PC-9 (cell line): ENCODE measurements around the gene RASSF4. TPM values are rescaled to one million over a fixed set of nuclear protein-coding genes. Genes with fewer than 3 reads are reported as not detected.

Experiments
- BruUV-seq: library from RNA; stranded (reverse); fragments of 400-500 nt; replicated peaks from 2 replicates; lab custom pipeline; 2021; lab: Mats Ljungman, UMichigan
- CTCF ChIA-PET: fragments of 300-600 bp; sonication (Branson Sonifier 250); formaldehyde crosslinking; loops from one replicate; lab custom pipeline; 2022; ENCODE audit warnings: antibody characterized with exemption; lab: Charles Lee
- POLR2A ChIA-PET: fragments of 300-600 bp; sonication (Branson Sonifier 250); formaldehyde crosslinking; loops from one replicate; lab custom pipeline; 2022; ENCODE audit warnings: antibody characterized with exemption; ENCODE audit not compliant: unreplicated experiment; lab: Charles Lee
- DNase-seq, 2 experiments: peaks; one replicate each; pipeline versions ENCODE4 v3.0.0 to v3.0.0-alpha.2; 2015 to 2022; ENCODE audit warnings: mixed read lengths in 1 of 2
- H2AFZ ChIP-seq: fragments of 200-600 bp; sonication (generic); 2 replicates; pipeline ENCODE4 v1.8.1; 2017; ENCODE audit warnings: antibody characterized with exemption
- H3F3A ChIP-seq: fragments of 200-600 bp; sonication (generic); 2 replicates; pipeline ENCODE4 v1.8.1; 2017; ENCODE audit warnings: antibody characterized with exemption, mild to moderate bottlenecking, low read depth; ENCODE audit not compliant: insufficient read depth
- H3K27ac ChIP-seq: fragments of 200-600 bp; sonication (generic); 2 replicates; pipeline ENCODE4 v1.6.1; 2016; ENCODE audit warnings: mixed run types
- H3K27me3 ChIP-seq: fragments of 200-600 bp; sonication (generic); 2 replicates; pipeline ENCODE4 v1.6.1; 2016; ENCODE audit warnings: low read depth, mixed run types; ENCODE audit not compliant: insufficient read depth
- H3K36me3 ChIP-seq: fragments of 200-600 bp; sonication (generic); 2 replicates; pipeline ENCODE4 v1.6.1; 2016; ENCODE audit warnings: low read depth, mixed run types
- H3K4me1 ChIP-seq: fragments of 200-600 bp; sonication (generic); replicated peaks from 2 replicates; pipeline ENCODE4 v1.6.1; 2016; ENCODE audit warnings: mixed run types; ENCODE audit not compliant: insufficient read depth
- H3K4me2 ChIP-seq: fragments of 200-600 bp; sonication (generic); 2 replicates; pipeline ENCODE4 v1.6.1; 2017; ENCODE audit warnings: mixed run types
- H3K4me3 ChIP-seq: fragments of 200-600 bp; sonication (generic); 2 replicates; pipeline ENCODE4 v1.6.1; 2016; ENCODE audit warnings: mixed run types
- H3K79me2 ChIP-seq: fragments of 200-600 bp; sonication (generic); 2 replicates; pipeline ENCODE4 v1.6.1; 2017; ENCODE audit warnings: low read depth, mixed run types
- H3K9me2 ChIP-seq: fragments of 200-600 bp; sonication (generic); 2 replicates; pipeline ENCODE4 v1.8.1; 2017; ENCODE audit warnings: mild to moderate bottlenecking; ENCODE audit not compliant: insufficient read depth
- H3K9me3 ChIP-seq: fragments of 200-600 bp; sonication (generic); 2 replicates; pipeline ENCODE4 v1.8.1; 2016; ENCODE audit warnings: low read depth; ENCODE audit not compliant: insufficient read depth
- H4K20me1 ChIP-seq: fragments of 200-600 bp; sonication (generic); 2 replicates; pipeline ENCODE4 v1.8.1; 2017; ENCODE audit not compliant: insufficient read depth
- CTCF ChIP-seq: fragments of 200-600 bp; sonication (generic); conservative IDR thresholded peaks from 2 replicates; pipeline ENCODE4 v1.6.1; 2017; ENCODE audit warnings: mixed run types, antibody characterized with exemption, mild to moderate bottlenecking, moderate library complexity
- EZH2 ChIP-seq: fragments of 200-600 bp; sonication (generic); IDR thresholded peaks from 2 replicates; pipeline ENCODE4 v1.8.0; 2017; ENCODE audit warnings: antibody characterized with exemption, low read depth
- intact Hi-C: fragments of 100-400 bp; cut with micrococcal nuclease; formaldehyde crosslinking; loops from one replicate; pipeline ENCODE4 v1.10.0; 2022; ENCODE audit not compliant: unreplicated experiment
- total RNA-seq: library from RNA; stranded (reverse); gene quantifications from 2 replicates; pipeline ENCODE4 v1.2.3, GENCODE V29; 2021

RASSF4 gene
- total RNA-seq, 1 experiment from 2014 or later = 6.5 TPM

GRCh38 chr10:44938956-44939355, 20.6 kb upstream of the RASSF4 start:
- TF ChIP-seq EZH2 = no peak
- no peak for TF ChIP-seq CTCF
- Histone ChIP-seq H3F3A (no peaks in the 10 kb centered on the region), H3K36me3 (no peaks in the 10 kb centered on the region), H3K9me3 (0 out of 2 replicates have a peak, but pooled peaks cover 10% of the 10 kb centered on the region), H3K4me2 (no peak overlapping the region), H3K9me2 (no peaks in the 10 kb centered on the region), H4K20me1 (no peaks in the 10 kb centered on the region; the same call in 1 of the 2 replicates), H2AFZ (no peak overlapping the region), H3K4me3 (no peak overlapping the region), H3K27ac (no peak overlapping the region), H3K79me2 (no peaks in the 10 kb centered on the region), H3K27me3 (no peaks in the 10 kb centered on the region), H3K4me1 (no peaks in the 10 kb centered on the region)
- CTCF ChIA-PET = no interaction called here
- no peak for DNase-seq
- POLR2A ChIA-PET = no interaction called here
- BruUV-seq = no TSS peak
- intact Hi-C loops = no loop called here

- H3K4me1 ChIP-seq = no peaks in the 10 kb centered on the region
- H4K20me1 ChIP-seq = no peaks in the 10 kb centered on the region; the same call in 1 of the 2 replicates
- no peak overlapping the region for H3K4me3 ChIP-seq
- TF ChIP-seq CTCF = no peak
- no peak for TF ChIP-seq EZH2
- H3K27ac ChIP-seq = no peak overlapping the region
- ChIA-PET CTCF (no interaction called here), POLR2A (no interaction called here)
- no TSS peak for BruUV-seq
- intact Hi-C loops = no loop called here
- no peak overlapping the region for H3K4me2 ChIP-seq
- no peaks in the 10 kb centered on the region for H3K9me2 ChIP-seq
- no peaks in the 10 kb centered on the region for H3F3A ChIP-seq
- DNase-seq = no peak
- H2AFZ ChIP-seq = no peak overlapping the region
- H3K79me2 ChIP-seq = no peaks in the 10 kb centered on the region
- no peaks in the 10 kb centered on the region for H3K36me3 ChIP-seq
- H3K9me3 ChIP-seq = peaks cover 15% of the 10 kb centered on the region; the same call in 1 of the 2 replicates
- H3K27me3 ChIP-seq = no peaks in the 10 kb centered on the region
Measured at GRCh38 chr10:44939691-44940401, 19.8 kb upstream of the RASSF4 start.

GRCh38 chr10:44944354-44944753, 15.2 kb upstream of the RASSF4 start:
- H3F3A ChIP-seq = no peaks in the 10 kb centered on the region
- no peaks in the 10 kb centered on the region for H3K27me3 ChIP-seq
- H3K9me3 ChIP-seq = peaks cover 15% of the 10 kb centered on the region; the same call in 1 of the 2 replicates
- no peak for DNase-seq
- H3K79me2 ChIP-seq = no peaks in the 10 kb centered on the region
- ChIA-PET CTCF (no interaction called here), POLR2A (interaction anchor here (0.6 kb wide), 1 partner anchor 35 kb away, joined by 3 read pairs; no protein-coding TSS in a partner anchor)
- no peak overlapping the region for H3K27ac ChIP-seq
- H3K9me2 ChIP-seq = no peaks in the 10 kb centered on the region
- BruUV-seq = no TSS peak
- H4K20me1 ChIP-seq = no peaks in the 10 kb centered on the region; the same call in 1 of the 2 replicates
- H3K36me3 ChIP-seq = no peaks in the 10 kb centered on the region
- H3K4me1 ChIP-seq = no peaks in the 10 kb centered on the region
- no peak overlapping the region for H3K4me3 ChIP-seq
- TF ChIP-seq CTCF = no peak
- no peak for TF ChIP-seq EZH2
- H3K4me2 ChIP-seq = no peak overlapping the region
- intact Hi-C loops = no loop called here
- H2AFZ ChIP-seq = no peak overlapping the region
